CD14-positive monocyte (primary cell): Measurements from ENCODE around the gene HSP90B1. TPM values are rescaled to one million over a fixed set of nuclear protein-coding genes. Genes with fewer than 3 reads are reported as not detected.
A peak's percentile ranks its signal among the peaks of the same experiment; 100 is the strongest.

Source experiments
- DNase-seq, 3 donors: peaks; one replicate each; pipeline ENCODE4 v3.0.0-alpha.2; 2011 to 2022
- H2AFZ ChIP-seq: 2 replicates; pipeline ENCODE4 v1.6.0; 2012; ENCODE audit warnings: mild to moderate bottlenecking, low read depth, low read length, inconsistent platforms; ENCODE audit not compliant: insufficient read depth, poor library complexity, severe bottlenecking
- H3K27ac ChIP-seq, 2 donors: 1 replicate in 1 of 2; 2 replicates in 1 of 2; pipeline ENCODE4 v1.5.1; 2012 to 2013; ENCODE audit warnings: low read length in 2 of 2, control low read depth in 1 of 2, inconsistent platforms in 1 of 2, low read depth in 1 of 2, mild to moderate bottlenecking in 1 of 2
- H3K27me3 ChIP-seq, 2 donors: one replicate each; pipeline versions ENCODE4 v1.6.0 to v1.6.1; 2011 to 2013; ENCODE audit warnings: low read length in 2 of 2; ENCODE audit not compliant: control insufficient read depth in 2 of 2, insufficient read depth in 2 of 2
- H3K36me3 ChIP-seq, 2 donors: replicated peaks in 1 of 2; 1 replicate in 1 of 2; 2 replicates in 1 of 2; pipeline versions ENCODE4 v1.5.1 to v1.6.1; 2012 to 2013; ENCODE audit warnings: low read length in 2 of 2, control low read depth in 1 of 2, inconsistent platforms in 1 of 2, mild to moderate bottlenecking in 1 of 2; ENCODE audit not compliant: insufficient read depth in 2 of 2, control insufficient read depth in 1 of 2
- H3K4me1 ChIP-seq, 2 donors: 1 replicate in 1 of 2; 2 replicates in 1 of 2; pipeline versions ENCODE4 v1.5.1 to v1.6.1; 2012 to 2013; ENCODE audit warnings: low read length in 2 of 2, control low read depth in 1 of 2, inconsistent platforms in 1 of 2, mild to moderate bottlenecking in 1 of 2, moderate library complexity in 1 of 2; ENCODE audit not compliant: insufficient read depth in 2 of 2, control insufficient read depth in 1 of 2
- H3K4me2 ChIP-seq: replicated peaks from 2 replicates; pipeline ENCODE3; 2012; ENCODE audit warnings: low read length, moderate library complexity, mild to moderate bottlenecking; ENCODE audit not compliant: poor library complexity, severe bottlenecking; ENCODE audit errors: extremely low read depth
- H3K4me3 ChIP-seq, 3 experiments: fragments of 200-600 bp in 1 of 3; sonication (generic) in 1 of 3; replicated peaks in 1 of 3; 1 replicate in 2 of 3; 2 replicates in 1 of 3; pipeline ENCODE4 v1.5.1; 2011 to 2013; ENCODE audit warnings: low read length in 3 of 3, mild to moderate bottlenecking in 3 of 3, control low read depth in 2 of 3, low read depth in 2 of 3, inconsistent platforms in 1 of 3, moderate library complexity in 1 of 3
- H3K79me2 ChIP-seq: 2 replicates; pipeline ENCODE4 v1.6.0; 2012; ENCODE audit warnings: mild to moderate bottlenecking, control low read depth, inconsistent platforms, low read length, moderate library complexity; ENCODE audit not compliant: insufficient read depth
- H3K9ac ChIP-seq: 2 replicates; pipeline ENCODE4 v1.6.0; 2017; ENCODE audit warnings: low read length, mild to moderate bottlenecking; ENCODE audit not compliant: insufficient read depth, poor library complexity, severe bottlenecking
- H3K9me3 ChIP-seq, 2 donors: replicated peaks in 1 of 2; 1 replicate in 1 of 2; 2 replicates in 1 of 2; pipeline versions ENCODE4 v1.5.1 to v1.6.1; 2012 to 2013; ENCODE audit warnings: low read length in 2 of 2, control low read depth in 1 of 2; ENCODE audit not compliant: control insufficient read depth in 1 of 2, insufficient read depth in 1 of 2
- H4K20me1 ChIP-seq: 2 replicates; pipeline ENCODE4 v1.6.0; 2012; ENCODE audit warnings: mild to moderate bottlenecking, low read length, control low read depth, moderate library complexity; ENCODE audit not compliant: insufficient read depth
- H3K27ac Mint-ChIP-seq, 7 donors: one replicate each; pipeline ENCODE4 v1.8.0; 2020; ENCODE audit warnings: mild to moderate bottlenecking in 7 of 7, mixed read lengths in 7 of 7, moderate library complexity in 6 of 7, inconsistent platforms in 2 of 7
- H3K27me3 Mint-ChIP-seq, 3 donors: one replicate each; pipeline ENCODE4 v1.8.0; 2021 to 2022; ENCODE audit warnings: low read depth in 3 of 3, mild to moderate bottlenecking in 3 of 3, mixed read lengths in 3 of 3, moderate library complexity in 3 of 3, inconsistent platforms in 1 of 3
- H3K36me3 Mint-ChIP-seq, 2 donors: one replicate each; pipeline ENCODE4 v1.8.0; 2020; ENCODE audit warnings: mixed read lengths in 2 of 2, inconsistent platforms in 1 of 2, mild to moderate bottlenecking in 1 of 2
- H3K4me1 Mint-ChIP-seq: one replicate; pipeline ENCODE4 v1.8.0; 2020; ENCODE audit warnings: mild to moderate bottlenecking, mixed read lengths
- H3K4me3 Mint-ChIP-seq, 2 donors: one replicate each; pipeline ENCODE4 v1.8.0; 2020; ENCODE audit warnings: mild to moderate bottlenecking in 2 of 2, mixed read lengths in 2 of 2, moderate library complexity in 1 of 2
- H3K9me3 Mint-ChIP-seq, 7 donors: one replicate each; pipeline ENCODE4 v1.8.0; 2020 to 2022; ENCODE audit warnings: mixed read lengths in 7 of 7, mild to moderate bottlenecking in 6 of 7, moderate library complexity in 6 of 7, inconsistent platforms in 2 of 7
- CTCF ChIP-seq: fragments of 200-600 bp; IDR thresholded peaks from one replicate; pipeline ENCODE4 v1.8.0; 2022; ENCODE audit warnings: antibody characterized with exemption, mild to moderate bottlenecking
- WGBS: methylation state at CpG from one replicate; pipeline ENCODE4 v1.1.5; 2013; ENCODE audit warnings: missing lambda C conversion rate; ENCODE audit not compliant: insufficient coverage; 5-methylcytosine and 5-hydroxymethylcytosine counted together
- intact Hi-C, 2 donors: fragments of 100-400 bp; cut with micrococcal nuclease; formaldehyde crosslinking; loops; one replicate each; pipeline versions ENCODE4 v1.15.0 to v1.15.1; 2023
- polyA plus RNA-seq, 3 donors: library from polyadenylated mRNA; depleted of rRNA in 1 of 3; unstranded in 2 of 3; stranded (reverse) in 1 of 3; fragments of 300-500 nt in 2 of 3; fragments of >200 nt in 1 of 3; fragmentation: Illumina TruSeq in 2 of 3; gene quantifications; 1 replicate in 2 of 3; 2 replicates in 1 of 3; pipeline ENCODE4 v1.2.3, GENCODE V29; 2012 to 2021

HSP90B1 gene
- polyA plus RNA-seq, 3 donors = 97.9 to 177 (median 108) TPM

GRCh38 chr12:103929046-103929783 is 995 bp upstream of the HSP90B1 start:
- peak overlapping the region; percentile 98 for H3K9ac ChIP-seq
- WGBS = under 1% methylated on average over 35 of the region's 37 CpGs
- intact Hi-C loops = loop anchor here in 1 of 2 donors (2.0 kb wide), 1 partner anchor 88 kb away; the partner anchor contains the start of gene NT5DC3
- peaks cover 30% of the 10 kb centered on the region for H3K4me1 Mint-ChIP-seq
- H3K9me3 ChIP-seq = no peaks in the 10 kb centered on the region
- H3K27ac ChIP-seq = peak overlapping the region; percentile 92 to 97
- peak overlapping the region; percentile 95 to 99 (median 98) for H3K27ac Mint-ChIP-seq
- H3K27me3 ChIP-seq = no peaks in the 10 kb centered on the region
- no peaks in the 10 kb centered on the region for H3K9me3 Mint-ChIP-seq
- H3K36me3 Mint-ChIP-seq = peaks cover 14 to 17% of the 10 kb centered on the region in 2 donors
- peaks cover 11 to 21% of the 10 kb centered on the region in 2 donors for H3K36me3 ChIP-seq
- no peak for TF ChIP-seq CTCF
- peaks cover 0 to 3% (median 2%) of the 10 kb centered on the region in 3 donors for H3K27me3 Mint-ChIP-seq
- peaks cover 35 to 44% of the 10 kb centered on the region in 2 donors for H3K4me1 ChIP-seq
- peaks cover 41% of the 10 kb centered on the region for H3K79me2 ChIP-seq
- H3K4me3 Mint-ChIP-seq = peak overlapping the region; percentile 95 to 99
- peak overlapping the region; percentile 77 to 93 (median 79) for H3K4me3 ChIP-seq
- peak overlapping the region; percentile 96 for H2AFZ ChIP-seq
- peak; percentile 61 to 86 (median 83) for DNase-seq
- peaks cover 33% of the 10 kb centered on the region for H4K20me1 ChIP-seq
- H3K4me2 ChIP-seq = peak overlapping the region; percentile 98

- Mint-ChIP-seq H3K9me3 (no peaks in the 10 kb centered on the region), H3K4me1 (peaks cover 32% of the 10 kb centered on the region), H3K36me3 (peaks cover 16 to 22% of the 10 kb centered on the region in 2 donors), H3K4me3 (peak overlapping the region; percentile 95 to 99), H3K27ac (peak overlapping the region; percentile 95 to 99 (median 98)), H3K27me3 (peaks cover 0 to 3% (median 2%) of the 10 kb centered on the region in 3 donors)
- Histone ChIP-seq H3K27ac (peak overlapping the region; percentile 92 to 97), H3K4me3 (peak overlapping the region; percentile 77 to 93 (median 79)), H2AFZ (peak overlapping the region; percentile 96), H3K36me3 (peaks cover 14 to 26% of the 10 kb centered on the region in 2 donors), H3K9ac (peak overlapping the region; percentile 98), H3K27me3 (no peaks in the 10 kb centered on the region), H3K4me1 (peaks cover 35 to 44% of the 10 kb centered on the region in 2 donors), H3K79me2 (peaks cover 46% of the 10 kb centered on the region), H3K4me2 (peak overlapping the region; percentile 98), H3K9me3 (no peaks in the 10 kb centered on the region), H4K20me1 (peaks cover 37% of the 10 kb centered on the region)
- 0% methylated on average over 1 of the region's 18 CpGs for WGBS
- DNase-seq = no peak
- intact Hi-C loops = loop anchor here (2.0 to 10.0 kb wide), 6 partner anchors 27 to 1185 kb away; partner anchors contain the start of genes NFYB (in 2 of the 2), HCFC2 (in 1 of the 2), NT5DC3 (in 1 of the 2) and TDG (in 1 of the 2)
- no peak for TF ChIP-seq CTCF
Observed at GRCh38 chr12:103929784-103930033, 501 bp upstream of the HSP90B1 start.
